HTERT RPE-1 (cell line): Measurements from ENCODE around the gene CEMIP.

ENCODE experiments used
- in situ Hi-C: fragments of 300-500 bp; cut with MboI; formaldehyde crosslinking; loops from 4 replicates; pipeline ENCODE4 v1.14.3; 2020; ENCODE audit warnings: low sequenced_read_pairs

The CEMIP gene

GRCh38 chr15:80778964-80779657 lies at the start of gene CEMIP:
CEMIP (plus strand) TSS chr15:80779370; CDS start chr15:80873880, 94,510 bp downstream.
- in situ Hi-C loops: no loop called here

- in situ Hi-C loops: no loop called here
Observed at GRCh38 chr15:80730387-80730786, 48.8 kb upstream of the CEMIP start.

- in situ Hi-C loops: no loop called here
Observed at GRCh38 chr15:80730926-80731325, 48.2 kb upstream of the CEMIP start.

GRCh38 chr15:80732167-80732566 lies 47.0 kb upstream of the CEMIP start:
- in situ Hi-C loops: no loop called here

GRCh38 chr15:80732818-80733217 lies 46.4 kb upstream of the CEMIP start:
- in situ Hi-C loops: no loop called here

GRCh38 chr15:80733460-80733859 lies 45.7 kb upstream of the CEMIP start:
- in situ Hi-C loops: no loop called here

GRCh38 chr15:80735344-80735743 lies 43.8 kb upstream of the CEMIP start:
- in situ Hi-C loops: no loop called here

- in situ Hi-C loops: no loop called here
Observed at GRCh38 chr15:80736560-80736959, 42.6 kb upstream of the CEMIP start.

GRCh38 chr15:80739919-80740318 lies 39.3 kb upstream of the CEMIP start:
- in situ Hi-C loops: no loop called here

GRCh38 chr15:80742081-80742480 lies 37.1 kb upstream of the CEMIP start:
- in situ Hi-C loops: no loop called here

GRCh38 chr15:80743189-80743833 lies 35.9 kb upstream of the CEMIP start:
- in situ Hi-C loops: no loop called here

- in situ Hi-C loops: no loop called here
Observed at GRCh38 chr15:80744415-80744814, 34.8 kb upstream of the CEMIP start.

- in situ Hi-C loops: no loop called here
Observed at GRCh38 chr15:80744826-80745225, 34.3 kb upstream of the CEMIP start.

GRCh38 chr15:80745888-80746287 lies 33.3 kb upstream of the CEMIP start:
- in situ Hi-C loops: no loop called here

GRCh38 chr15:80747317-80748053 lies 31.7 kb upstream of the CEMIP start:
- in situ Hi-C loops: no loop called here

- in situ Hi-C loops: no loop called here
Observed at GRCh38 chr15:80749589-80749988, 29.6 kb upstream of the CEMIP start.

GRCh38 chr15:80750575-80750974 lies 28.6 kb upstream of the CEMIP start:
- in situ Hi-C loops: no loop called here

- in situ Hi-C loops: no loop called here
Observed at GRCh38 chr15:80752204-80752603, 27.0 kb upstream of the CEMIP start.

GRCh38 chr15:80753161-80753560 lies 26.0 kb upstream of the CEMIP start:
- in situ Hi-C loops: no loop called here

- in situ Hi-C loops: no loop called here
Observed at GRCh38 chr15:80754014-80754413, 25.2 kb upstream of the CEMIP start.

- in situ Hi-C loops: no loop called here
Observed at GRCh38 chr15:80755885-80756284, 23.3 kb upstream of the CEMIP start.
